HG03135 (cell line): ENCODE measurements around the gene PMPCA.
"Not testable (repeated sequence)": the region's sequence is repeated elsewhere in the genome, so short reads cannot be mapped to it uniquely, and the experiment has no call there.

Experiments used
- ATAC-seq: cut with Tn5 transposase; IDR thresholded peaks from one replicate; pipeline ENCODE4 v1.9.1; 2021; ENCODE audit warnings: mild to moderate bottlenecking, moderate library complexity; ENCODE audit not compliant: unreplicated experiment

Gene PMPCA

DNA sequence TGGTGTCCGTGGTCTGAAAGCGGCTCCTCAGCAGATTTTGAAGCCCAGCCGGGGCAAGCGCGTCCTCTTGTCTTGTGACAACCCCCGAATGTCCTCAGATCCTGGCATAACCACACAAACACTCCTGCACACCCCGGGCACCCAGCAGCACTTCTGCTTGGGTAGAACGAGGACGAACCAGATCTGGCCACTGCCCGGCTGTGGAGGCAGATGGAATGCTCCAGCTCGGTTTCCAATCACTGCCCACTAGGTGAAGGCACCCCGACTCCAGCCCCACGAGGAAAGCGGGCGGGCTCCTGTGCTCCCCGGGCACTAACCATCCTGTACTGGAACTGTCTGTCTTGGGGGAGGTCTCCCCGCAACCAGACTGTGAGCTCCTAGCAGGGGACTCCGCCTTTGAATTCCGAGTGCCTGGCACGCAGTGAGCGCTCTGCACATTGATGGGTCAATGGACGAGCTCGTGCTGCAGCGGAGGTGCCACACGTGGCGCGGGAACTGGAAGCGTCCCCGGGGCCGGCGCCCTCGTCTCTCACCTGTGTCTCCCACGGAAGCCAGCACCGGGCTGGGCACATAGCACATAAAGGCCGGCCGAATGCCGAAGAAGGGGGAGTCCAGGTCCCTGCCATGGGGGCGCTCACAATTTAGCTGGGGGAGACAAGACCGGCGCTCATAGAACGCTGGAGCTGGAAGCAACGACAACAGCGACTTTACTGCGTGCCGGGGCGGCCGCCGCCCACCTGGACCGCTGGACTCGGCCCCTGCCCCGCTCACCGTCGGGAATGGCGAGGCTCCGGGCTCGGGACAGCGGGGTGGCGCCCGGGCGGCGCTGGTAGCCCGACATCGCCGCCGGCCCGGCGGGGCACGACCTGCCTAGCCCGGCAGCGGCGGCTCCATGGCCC lies 652 bp upstream of the PMPCA start:
- peak; percentile 14 for ATAC-seq

GRCh38 chr9:136411378-136411777 lies 920 bp downstream of the PMPCA start:
- no peak for ATAC-seq

DNA sequence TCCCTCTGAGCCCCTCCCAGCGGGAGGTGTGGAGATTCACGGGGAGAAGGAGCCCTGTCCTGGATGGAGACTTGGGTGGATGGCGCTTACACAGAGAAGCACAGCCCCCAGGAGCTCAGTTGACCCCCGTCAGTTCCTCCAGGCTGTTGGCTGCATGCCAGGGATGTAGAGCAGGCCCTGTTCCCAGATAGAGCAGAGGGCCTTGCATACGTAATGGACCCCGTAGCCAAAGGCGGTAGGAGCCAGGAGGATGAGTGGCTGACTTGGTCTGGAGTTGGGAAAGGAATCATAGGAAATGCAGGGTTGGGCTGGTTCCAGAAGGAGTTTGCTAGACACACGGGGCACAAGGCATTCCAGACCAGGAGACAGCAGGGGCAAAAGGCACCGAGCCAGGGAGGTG lies 2.5 kb downstream of the PMPCA start:
- ATAC-seq = no peak

GRCh38 chr9:136416427-136416826 lies 6.0 kb downstream of the PMPCA start:
- ATAC-seq = no peak

- no peak for ATAC-seq
Observed at GRCh38 chr9:136416914-136417313, 6.5 kb downstream of the PMPCA start.

DNA sequence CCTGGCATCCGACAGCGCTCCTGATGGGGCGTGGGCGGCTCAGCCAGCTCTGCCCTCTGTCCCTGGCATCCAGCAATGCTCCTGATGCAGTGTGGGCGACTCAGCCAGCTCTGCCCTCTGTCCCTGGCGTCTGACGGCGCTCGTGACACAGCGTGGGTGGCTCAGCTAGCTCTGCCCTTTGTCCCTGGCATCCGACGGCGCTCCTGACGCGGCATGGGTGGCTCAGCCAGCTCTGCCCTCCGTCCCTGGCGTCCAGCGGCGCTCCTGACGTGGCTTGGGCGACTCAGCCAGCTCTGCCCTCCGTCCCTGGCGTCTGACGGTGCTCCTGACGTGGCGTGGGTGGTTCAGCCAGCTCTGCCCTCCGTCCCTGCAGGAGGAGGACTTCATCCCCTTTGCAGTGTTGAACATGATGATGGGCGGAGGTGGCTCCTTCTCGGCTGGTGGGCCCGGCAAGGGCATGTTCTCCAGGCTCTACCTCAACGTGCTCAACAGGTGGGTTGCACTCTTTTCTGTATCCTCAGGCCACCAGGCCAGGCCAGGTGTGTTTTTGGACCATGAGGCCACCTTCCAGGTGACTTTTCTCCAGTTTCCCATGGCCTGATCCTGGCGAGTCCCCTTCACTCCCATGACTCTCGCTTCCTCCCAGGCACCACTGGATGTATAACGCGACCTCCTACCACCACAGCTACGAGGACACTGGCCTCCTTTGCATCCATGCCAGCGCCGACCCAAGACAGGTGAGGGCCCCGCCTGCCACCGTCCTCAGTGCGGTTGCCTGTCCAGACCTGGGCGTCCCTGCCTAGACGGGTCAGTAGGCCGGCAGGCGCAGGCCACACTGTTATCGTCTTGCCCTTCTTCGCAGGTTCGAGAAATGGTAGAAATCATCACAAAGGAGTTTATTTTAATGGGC lies 8.0 kb downstream of the PMPCA start:
- ATAC-seq = no peak

DNA sequence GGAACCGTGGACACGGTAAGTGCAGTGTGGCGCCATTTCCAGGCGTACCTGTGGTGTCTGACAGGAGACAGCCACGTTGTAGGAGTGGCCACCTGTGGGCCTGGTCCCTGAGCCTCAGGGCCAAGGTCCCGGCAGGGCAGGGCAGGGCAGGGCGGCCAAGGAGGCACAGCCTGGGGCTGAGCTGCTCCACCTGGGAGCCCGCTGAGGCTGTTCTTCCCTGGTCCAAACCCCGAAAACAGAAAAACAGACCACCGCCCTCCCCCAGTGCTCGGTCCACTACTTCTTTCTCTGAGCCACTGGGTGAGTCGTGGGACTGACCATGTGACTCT lies 8.6 kb downstream of the PMPCA start:
- ATAC-seq = no peak

DNA sequence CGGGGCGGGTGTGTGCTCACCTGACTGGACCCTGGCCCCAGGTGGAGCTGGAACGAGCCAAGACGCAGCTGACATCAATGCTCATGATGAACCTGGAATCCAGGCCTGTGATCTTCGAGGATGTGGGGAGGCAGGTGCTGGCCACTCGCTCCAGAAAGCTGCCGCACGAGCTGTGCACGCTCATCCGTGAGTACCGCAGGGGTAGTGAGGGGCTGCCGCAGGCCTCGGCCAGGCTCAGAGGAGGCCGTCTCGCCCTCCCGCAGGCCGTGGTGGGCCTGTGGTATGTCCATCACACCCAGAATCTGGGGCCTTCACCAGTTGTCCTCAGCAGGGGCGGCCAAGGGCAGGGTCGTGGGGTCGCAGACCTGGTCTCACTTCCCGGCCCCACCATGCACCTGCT lies 11.3 kb downstream of the PMPCA start:
- ATAC-seq = no peak

DNA sequence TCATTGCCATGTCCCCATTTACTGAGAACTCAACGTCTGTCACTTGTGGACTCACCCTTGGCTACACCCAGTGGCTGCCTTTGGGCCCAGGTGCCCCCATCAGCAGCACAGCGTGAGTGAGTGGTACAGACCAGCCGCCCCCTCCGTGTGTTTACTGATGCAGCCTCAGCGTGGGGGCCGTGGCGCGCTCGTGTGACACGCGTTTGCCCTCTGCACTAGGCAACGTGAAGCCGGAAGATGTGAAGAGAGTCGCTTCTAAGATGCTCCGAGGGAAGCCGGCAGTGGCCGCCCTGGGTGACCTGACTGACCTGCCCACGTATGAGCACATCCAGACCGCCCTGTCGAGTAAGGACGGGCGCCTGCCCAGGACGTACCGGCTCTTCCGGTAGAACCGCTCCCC lies 12.4 kb downstream of the PMPCA start:
- ATAC-seq = no peak

GRCh38 chr9:136423432-136424146 lies 13.1 kb downstream of the PMPCA start:
- ATAC-seq = no peak

DNA sequence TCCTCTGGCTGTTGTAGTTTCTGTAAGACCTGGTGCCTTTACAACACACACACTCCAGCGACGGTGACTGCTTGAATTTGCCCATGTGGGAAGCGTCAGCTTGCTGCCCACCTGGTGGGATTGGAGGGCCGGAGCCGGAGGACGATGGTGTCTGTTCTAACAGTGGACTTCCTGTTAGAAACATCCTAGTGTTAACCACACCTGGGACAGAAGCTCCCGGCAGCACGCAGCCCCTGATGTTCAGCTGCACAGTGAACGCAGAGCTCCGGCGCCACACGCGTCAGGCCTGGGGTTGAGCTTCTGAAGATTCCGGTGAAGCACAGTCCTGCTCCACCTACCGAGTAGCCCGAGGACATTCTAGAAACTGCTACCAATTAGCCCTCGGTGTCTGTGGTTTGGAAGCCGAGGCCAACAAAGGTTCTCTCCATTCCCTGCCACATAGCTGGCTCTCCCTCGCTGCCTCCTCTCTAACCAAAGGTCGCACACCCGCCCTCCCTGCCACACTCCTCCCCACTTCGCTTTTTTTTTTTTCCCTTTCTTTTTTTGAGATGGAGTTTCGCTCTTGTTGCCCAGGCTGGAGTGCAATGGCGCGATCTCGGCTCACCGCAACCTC lies 14.4 kb downstream of the PMPCA start:
- ATAC-seq = no peak

- not testable (repeated sequence) for ATAC-seq
Observed at GRCh38 chr9:136425367-136425766, 14.9 kb downstream of the PMPCA start.

DNA sequence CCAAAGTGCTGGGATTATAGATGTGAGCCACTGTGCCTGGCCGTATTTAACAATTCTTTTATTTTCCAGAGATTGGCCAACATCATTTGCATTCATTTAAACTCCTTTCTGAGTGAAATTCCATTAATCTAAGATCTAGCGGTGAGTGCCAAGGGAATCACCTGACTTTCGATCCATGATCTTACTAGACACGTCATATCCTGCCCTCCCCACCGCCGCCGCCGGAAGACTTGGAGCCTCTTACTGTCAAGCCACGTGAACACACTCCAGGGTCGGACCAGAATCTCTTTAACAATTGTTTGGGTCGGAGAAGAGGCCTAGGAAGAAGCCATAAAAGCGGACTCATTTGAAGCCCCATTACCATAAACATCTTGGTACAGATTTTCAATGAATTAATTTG lies 16.3 kb downstream of the PMPCA start:
- no peak for ATAC-seq

DNA sequence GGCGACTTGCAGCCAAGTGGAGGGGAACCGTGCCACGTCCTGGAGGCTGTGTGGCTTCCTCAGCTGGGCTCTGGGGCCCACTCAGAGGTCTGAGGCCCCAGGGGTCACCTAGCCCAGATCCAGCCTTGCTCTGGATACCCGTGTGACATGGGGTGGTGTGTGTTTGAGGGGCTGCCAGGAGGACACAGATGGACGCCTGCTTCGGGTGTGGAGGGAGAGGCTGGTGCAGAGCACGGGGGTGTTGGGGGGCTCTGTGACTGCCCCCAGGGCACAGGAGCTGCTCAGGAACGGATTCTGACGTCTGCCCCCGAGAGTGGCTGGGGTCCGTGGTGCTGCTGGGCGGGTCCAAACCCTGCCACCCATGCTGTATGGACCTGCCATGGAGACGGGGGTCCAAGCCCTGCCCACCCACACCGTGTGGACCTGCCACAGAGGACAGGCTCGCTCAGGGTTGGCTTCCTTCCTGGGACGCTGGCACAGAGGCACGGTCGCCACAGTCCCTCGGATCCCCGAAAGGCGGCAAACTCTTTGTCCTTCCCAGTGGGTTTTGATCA lies 18.7 kb downstream of the PMPCA start:
- ATAC-seq = no peak

DNA sequence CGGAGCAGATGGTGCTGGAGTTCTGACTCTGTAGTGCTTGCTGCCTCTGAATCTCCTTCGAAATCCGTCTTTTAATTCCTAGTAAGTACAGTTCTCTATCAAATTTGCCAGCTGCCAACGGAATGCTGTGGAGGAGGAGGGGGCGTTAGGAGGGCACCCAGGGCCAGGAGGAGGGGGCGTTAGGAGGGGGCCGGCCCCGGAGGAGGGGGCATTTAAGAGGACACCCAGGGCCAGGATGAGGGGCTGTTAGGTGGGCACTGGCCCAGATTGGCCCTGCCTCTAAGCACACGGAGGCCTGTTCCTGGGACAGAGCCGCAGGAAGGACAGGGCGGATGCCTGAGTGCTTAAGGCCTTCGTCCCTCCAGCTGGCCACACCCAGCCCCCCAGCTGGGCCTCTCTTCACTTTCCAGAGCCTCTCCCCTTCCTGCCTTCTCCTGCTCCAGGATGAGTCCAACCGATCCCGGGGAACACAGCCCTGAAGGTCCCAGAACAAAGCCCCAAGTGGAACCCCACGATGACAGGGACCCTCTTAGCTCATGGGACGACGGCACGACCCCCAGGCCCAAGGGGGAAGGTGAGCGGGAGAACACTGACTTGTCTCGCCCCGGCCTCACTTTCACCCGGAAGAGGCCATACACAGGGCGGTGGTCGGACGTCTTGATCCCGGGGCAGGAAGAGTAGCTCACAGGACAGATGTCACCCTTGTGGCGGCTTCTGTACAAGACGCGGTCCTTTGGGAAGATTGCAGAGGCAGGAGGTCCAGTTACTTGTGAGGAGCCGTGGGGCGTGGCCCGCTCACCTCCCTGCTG lies 19.4 kb downstream of the PMPCA start:
- ATAC-seq = no peak

GRCh38 chr9:136430588-136431234 lies 20.3 kb downstream of the PMPCA start:
- ATAC-seq = no peak

DNA sequence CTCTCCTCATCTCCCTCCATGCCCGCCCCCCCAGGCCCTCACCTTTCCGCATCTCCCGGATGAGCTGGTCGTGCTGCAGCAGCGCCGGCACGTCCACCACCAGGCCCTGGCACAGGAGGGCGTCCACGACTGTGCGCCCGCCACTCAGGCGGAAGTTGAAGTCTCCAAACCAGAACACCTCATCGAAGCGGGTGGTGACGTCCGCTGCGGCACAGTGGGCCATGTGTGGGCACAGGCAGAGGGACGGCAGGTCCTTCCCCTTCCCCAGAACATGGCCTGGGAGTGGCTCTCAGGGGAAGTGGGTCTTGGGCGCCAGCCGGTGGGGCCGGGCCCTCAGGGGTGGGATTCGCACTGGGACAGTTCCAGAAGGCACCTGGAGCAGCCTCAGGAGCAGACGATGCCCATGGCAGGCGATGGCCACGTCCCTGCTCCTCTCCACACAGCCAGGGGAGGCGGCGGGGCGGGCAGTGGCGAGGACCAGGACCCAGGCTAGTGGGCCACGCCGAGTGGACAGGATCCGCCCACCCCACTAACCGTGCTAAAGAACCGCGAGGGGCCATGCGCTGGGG lies 21.4 kb downstream of the PMPCA start:
- no peak for ATAC-seq

GRCh38 chr9:136432591-136432990 lies 22.1 kb downstream of the PMPCA start:
- ATAC-seq = no peak
